GM19238 (cell line): ENCODE results near the gene TRMO.
"Not testable (repeated sequence)": the region's sequence is repeated elsewhere in the genome, so short reads cannot be mapped to it uniquely, and the experiment has no call there.

Experiments
- DNase-seq: peaks from one replicate; pipeline ENCODE4 v3.0.0; 2011; ENCODE audit warnings: low spot score; ENCODE audit not compliant: insufficient read length

Gene TRMO, protein sequence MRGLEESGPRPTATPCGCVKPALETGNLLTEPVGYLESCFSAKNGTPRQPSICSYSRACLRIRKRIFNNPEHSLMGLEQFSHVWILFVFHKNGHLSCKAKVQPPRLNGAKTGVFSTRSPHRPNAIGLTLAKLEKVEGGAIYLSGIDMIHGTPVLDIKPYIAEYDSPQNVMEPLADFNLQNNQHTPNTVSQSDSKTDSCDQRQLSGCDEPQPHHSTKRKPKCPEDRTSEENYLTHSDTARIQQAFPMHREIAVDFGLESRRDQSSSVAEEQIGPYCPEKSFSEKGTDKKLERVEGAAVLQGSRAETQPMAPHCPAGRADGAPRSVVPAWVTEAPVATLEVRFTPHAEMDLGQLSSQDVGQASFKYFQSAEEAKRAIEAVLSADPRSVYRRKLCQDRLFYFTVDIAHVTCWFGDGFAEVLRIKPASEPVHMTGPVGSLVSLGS

GRCh38 chr9:97921959-97922724, at the start of gene TRMO:
TRMO (minus strand) TSS chr9:97922500; CDS start chr9:97922493, 7 bp downstream.
- DNase-seq, result peak; percentile 80

DNA sequence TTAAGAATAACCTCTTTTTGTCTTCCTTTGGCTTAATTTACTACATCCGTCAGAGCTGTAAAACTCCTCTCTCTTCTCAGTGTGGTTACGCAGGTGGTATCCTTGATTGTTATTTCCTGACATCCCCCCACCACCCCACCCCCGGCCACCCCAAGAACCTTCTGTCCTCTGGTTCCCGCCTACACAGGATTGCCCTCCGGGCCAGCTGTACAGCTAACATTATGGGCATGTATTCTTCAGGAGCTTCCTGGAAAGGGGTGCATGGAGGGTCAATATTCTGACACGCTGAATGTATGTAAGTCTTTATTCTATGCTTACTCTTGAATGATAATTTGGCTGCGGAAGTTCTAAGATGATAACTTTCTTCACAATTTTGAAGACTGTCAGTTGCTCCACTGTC, 47.9 kb upstream of the TRMO start:
- DNase-seq, result no peak

- DNase-seq, result no peak
Measured at GRCh38 chr9:97969014-97969413, 46.7 kb upstream of the TRMO start.

- no peak for DNase-seq
Measured at GRCh38 chr9:97966493-97966892, 44.2 kb upstream of the TRMO start.

DNA sequence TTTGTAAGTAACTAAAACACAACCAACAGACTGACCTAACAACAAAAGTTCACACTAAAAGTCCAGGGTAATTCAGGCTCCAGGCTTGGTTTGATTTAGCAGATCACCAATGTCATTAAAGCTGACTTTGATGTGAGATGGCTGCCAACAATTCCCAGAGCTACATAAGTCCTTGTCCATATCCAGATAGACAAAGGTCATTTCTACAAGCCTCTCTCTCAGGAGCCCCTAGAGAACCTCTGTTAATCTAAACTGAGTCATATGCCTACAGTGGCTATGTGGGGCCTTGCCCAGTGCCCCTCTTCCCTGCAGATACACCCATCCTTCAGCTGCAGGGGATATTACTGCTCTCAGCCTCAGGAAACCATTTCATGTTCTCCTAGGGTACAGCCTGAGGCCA, 42.6 kb upstream of the TRMO start:
- no peak for DNase-seq

DNA sequence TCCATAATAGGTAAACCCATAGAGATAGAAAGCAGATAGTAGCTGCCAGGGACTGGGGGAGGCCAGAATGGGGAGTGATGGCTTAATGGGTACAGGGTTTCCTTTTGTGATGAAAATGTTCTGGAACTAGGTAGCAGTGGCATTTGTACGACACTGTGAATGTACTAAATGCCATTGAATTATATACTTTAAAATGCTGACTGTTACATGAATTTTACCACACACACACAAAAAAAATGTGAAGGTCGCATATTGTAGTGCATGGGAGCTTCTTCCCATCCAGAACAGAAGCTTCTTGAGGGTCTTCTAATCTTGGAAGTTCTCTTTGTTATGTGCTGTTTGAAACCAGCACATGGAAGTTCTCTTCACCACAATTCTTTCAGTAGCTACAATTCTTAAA, 40.9 kb upstream of the TRMO start:
- no peak for DNase-seq

- DNase-seq, result no peak
Measured at GRCh38 chr9:97962575-97962974, 40.3 kb upstream of the TRMO start.

DNA sequence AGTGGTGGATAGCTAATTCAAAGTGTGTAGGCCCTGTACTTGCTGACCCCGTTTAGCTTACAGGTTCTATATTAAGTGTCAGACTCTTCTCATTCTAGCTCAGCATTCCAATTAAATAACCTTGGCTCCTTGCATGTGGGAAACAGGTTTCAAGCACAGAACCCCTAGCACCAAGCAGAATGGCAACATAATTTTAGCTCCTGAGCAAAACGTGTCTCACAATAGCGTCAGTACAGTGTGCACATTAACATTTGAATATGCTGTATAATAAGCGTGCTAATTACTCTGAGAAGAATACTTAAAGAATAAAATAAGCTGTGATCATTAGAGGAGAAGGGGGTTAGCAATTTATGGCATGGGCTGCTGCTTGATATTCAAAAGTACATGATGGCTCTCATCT, 39.8 kb upstream of the TRMO start:
- no peak for DNase-seq

DNA sequence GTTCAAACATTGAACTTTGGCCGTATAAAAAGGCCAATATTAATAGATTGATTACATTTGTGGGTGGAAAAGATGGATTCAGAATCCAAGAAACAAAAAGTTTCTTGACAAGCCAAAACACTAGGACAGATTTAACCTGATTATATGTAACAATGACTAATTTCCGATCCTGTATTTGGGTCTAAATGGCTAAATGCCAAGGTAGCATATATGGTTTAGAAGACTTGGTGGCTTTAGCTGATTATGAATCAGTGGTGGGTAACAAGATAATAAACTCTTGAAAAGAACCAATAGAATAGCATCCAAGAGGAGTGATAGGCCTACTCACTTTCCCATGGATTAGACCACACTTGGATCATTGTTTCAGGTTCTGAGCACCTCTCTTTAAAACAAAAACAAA, 39.1 kb upstream of the TRMO start:
- DNase-seq, result no peak

- not testable (repeated sequence) for DNase-seq
Measured at GRCh38 chr9:97960678-97961328, 38.5 kb upstream of the TRMO start.

GRCh38 chr9:97959585-97959984, 37.3 kb upstream of the TRMO start:
- DNase-seq, result no peak

DNA sequence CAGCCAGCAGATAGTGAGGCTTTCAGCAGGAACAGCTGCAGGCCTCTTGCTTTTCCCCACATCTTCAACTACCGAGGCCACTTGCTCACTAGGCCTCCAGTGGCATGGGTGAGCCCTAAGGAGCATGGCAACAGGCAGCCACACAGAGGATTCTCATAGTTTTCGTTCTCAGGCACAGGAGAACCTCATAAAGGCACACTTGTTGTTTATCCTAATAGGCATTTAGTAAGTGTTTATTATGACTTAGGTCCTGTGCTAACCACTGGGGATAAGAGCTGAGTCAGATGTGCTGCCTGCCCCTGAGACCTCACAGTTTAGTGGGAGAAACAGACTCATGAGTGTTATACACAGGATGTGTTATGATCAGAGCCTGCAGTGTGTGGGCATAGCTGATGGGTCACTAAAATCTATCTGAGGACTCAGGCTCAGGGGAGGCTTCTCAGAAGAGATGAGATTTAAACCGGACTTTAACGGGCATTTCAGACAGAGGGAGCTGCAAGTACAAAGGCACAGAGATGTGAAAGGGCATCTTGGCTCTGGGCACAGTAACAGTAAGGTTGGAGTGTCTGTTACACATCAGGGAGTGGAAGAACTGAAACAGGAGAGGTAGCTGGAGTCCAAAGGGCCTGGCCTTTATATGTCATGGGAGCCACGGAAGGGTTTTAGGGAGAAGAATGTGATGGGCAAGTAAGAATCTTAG, 36.7 kb upstream of the TRMO start:
- DNase-seq, result no peak

DNA sequence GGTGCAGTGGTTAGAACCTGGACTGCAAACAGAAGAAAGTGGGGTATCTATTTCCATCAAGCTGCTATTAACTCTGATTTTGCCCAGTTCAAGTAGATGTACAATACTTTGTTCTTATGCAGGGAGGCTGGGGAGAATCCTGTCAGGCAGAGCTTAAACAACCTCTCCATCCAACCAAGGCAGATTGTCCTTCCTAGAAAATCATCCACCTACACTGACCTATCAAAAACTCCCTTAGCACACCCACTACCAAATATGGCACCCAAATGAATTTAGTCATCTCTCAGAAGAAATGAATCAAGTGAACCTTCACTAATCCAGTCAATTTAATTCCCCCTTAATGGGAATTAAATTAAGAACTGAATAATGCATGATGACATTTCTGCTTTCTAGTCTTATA, 34.0 kb upstream of the TRMO start:
- no peak for DNase-seq

DNA sequence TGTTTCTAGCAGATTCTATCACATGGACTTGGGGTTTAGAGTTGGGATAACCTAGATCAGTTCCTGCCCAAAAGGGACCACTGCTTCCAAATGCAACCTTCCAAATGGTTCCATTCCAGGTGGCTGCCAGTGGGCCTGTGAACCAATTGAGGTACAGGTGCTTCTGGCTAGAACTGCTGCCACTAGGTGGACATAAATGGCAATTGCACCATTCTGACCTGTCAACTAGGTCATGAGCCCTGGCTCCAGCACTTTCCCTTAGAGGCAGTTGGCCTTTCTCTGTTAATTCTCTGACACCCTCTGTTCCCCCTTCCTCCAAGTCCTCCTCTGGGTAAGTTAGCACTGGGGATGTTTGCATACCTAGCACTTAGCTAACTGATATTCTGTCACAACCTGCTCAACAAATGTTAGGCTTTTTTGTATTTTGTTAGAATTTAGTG, 32.3 kb upstream of the TRMO start:
- DNase-seq, result peak; percentile 49

GRCh38 chr9:97950873-97951272, 28.6 kb upstream of the TRMO start:
- DNase-seq, result not testable (repeated sequence)

- DNase-seq, result not testable (repeated sequence)
Measured at GRCh38 chr9:97947094-97947493, 24.8 kb upstream of the TRMO start.

DNA sequence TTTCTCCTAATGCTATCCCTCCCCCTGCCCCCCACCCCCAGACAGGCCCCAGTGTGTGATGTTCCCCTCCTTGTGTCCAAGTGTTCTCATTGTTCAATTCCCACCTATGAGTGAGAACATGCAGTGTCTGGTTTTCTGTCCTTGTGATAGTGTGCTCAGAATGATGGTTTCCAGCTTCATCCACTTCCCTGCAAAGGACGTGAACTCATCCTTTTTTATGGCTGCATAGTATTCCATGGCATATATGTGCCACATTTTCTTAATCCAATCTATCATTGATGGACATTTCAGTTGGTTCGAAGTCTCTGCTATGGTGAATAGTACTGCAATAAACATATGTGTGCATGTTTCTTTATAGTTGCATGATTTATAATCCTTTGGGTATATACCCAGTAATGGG, 23.2 kb upstream of the TRMO start:
- not testable (repeated sequence) for DNase-seq

DNA sequence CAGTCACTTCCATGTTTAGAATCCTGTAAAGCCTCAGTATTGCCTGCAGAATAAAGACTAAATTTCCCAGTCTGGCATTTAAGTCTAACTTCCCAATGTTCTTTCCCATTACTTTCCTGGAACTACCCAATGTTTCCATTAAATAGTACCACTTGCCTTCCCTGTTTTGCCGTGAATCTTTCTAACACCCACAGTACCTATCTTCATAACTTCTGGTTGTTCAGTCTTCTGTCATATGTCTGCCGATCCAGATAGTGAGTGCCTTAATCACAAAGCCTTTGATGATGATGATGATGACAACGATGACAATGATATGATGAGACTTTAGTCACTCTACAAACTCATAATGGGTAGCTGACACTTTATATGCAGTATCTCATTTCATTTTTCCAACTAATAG, 22.3 kb upstream of the TRMO start:
- DNase-seq, result no peak

DNA sequence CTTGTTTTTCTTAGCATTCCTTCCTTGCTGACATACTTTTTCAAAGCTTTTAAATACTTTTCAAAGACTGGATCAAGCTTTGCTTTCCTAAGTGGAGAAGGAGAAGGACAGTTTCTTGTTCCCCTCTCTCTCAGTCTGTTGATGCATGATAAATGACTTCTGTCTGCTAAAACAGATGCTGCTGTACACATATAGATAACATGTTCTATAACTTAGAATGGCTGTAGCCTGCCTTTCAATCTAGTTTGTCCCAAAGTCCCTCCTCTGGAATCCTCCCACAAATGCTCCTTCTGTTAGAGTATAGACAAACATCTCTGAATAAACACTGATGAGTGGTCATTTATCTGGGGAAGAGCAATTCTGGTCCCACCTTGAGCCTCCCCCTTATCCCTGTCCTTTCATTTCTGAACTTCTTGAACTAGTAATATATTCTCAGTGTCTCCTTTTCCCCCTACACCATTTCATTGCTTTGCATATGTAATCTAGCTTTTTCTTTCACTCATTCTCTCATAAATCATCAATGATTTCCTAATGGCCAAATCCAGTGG, 21.1 kb upstream of the TRMO start:
- DNase-seq, result no peak

DNA sequence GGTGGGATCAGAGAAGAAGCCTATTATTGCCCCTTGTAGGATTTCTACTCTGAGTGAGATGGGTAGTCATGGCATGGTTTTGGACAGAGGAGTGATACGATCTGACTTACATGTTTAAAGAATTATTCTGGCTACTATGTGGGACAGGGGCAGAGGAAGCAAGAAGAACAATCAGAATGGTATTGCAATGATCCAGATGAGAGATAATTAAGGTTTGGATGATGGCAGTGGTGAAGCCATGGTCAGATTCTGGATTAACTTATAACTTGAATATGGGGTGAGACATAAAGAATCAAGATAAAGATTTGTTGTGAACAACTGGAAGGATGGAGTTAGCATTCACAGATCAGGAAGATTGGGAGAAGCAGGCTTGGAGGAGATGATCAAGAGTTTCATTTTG, 19.0 kb upstream of the TRMO start:
- no peak for DNase-seq

DNA sequence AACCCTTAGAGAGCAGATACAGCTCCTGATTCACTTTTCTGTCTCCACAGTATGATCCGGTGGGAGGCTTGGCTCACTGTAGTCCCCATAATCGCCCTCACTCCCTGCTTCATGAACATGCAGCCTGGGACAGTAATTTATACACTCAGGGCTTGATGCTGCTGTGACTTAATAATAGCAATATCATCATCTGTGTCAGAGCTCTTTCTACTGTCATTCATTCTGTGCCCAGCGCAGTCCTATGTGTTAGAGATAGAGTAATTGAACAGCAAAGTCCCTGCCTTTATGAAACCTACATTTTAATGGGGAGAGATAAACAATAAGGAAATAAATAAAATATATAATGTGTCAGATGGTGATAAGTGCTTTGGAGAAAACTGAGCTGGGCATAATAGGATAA, 18.4 kb upstream of the TRMO start:
- no peak for DNase-seq
